ENCODE data around the gene CRYBB3.
"Not testable (repeated sequence)": the region's sequence is repeated elsewhere in the genome, so short reads cannot be mapped to it uniquely, and the experiment has no call there.

CRYBB3 gene

DNA sequence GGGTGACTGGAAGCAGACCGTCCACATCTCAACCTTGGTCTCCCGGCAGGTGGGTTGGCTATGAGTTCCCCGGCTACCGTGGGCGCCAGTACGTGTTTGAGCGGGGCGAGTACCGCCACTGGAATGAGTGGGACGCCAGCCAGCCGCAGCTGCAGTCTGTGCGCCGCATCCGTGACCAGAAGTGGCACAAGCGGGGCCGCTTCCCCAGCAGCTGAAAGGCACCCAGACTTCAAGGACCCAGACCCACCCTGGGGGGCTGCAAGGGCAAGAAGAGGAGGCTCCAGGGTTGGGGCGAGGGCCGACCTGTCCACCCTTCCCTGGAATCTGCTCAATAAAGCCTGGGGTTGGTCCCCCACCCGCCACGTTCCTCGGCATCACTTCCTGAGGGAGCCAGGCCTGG is 7.3 kb downstream of the CRYBB3 start:
- no peak for DNase-seq (ENCODE audit: low spot score)

DNA sequence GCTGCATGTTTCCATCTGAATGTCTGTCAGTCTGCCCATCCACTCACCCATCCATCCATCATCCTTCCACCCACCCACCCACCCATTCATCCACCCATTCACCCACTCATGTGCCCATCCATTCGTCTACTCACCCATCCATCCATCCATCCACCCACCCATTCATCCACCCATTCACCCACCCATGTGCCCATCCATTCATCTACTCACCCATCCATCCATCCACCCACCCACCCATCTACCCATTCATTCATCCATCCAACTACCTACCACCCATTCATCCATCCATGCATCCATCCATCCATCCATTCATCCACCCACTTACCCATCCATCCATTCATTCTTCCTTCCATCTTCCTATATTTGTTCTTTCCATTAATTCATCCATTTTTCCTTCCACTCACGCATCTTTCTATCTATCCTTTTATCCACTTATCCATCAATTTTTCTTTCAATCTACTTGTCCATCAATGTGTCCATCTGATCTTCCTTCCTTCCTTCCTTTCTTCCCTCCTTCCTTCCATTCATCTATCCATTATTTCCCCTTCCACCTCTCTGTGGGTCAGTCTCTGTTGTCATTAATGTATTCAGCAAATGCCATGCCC is 8.0 kb downstream of the CRYBB3 start:
- DNase-seq (ENCODE audit: low spot score) = no peak

DNA sequence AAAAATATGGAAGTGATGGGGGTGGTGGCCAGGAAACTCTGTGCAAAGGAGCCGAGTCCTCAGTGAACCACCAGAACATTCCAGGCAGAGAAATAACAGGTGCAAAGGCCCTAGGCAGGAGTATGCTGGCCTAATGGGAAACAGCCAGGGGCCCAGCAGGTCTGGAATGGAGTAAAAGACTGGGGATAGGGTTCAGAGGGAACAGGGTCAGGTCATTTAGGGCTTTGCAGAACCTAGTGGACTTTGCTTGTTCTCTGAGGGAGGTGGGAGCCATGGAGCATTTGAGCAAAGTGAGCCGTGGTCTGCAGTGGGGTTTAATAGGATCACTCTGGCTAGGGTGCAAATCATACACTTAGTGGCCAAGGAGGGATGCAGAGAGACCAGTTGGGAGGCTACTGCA is 8.7 kb downstream of the CRYBB3 start:
- DNase-seq (ENCODE audit: low spot score) = no peak

DNA sequence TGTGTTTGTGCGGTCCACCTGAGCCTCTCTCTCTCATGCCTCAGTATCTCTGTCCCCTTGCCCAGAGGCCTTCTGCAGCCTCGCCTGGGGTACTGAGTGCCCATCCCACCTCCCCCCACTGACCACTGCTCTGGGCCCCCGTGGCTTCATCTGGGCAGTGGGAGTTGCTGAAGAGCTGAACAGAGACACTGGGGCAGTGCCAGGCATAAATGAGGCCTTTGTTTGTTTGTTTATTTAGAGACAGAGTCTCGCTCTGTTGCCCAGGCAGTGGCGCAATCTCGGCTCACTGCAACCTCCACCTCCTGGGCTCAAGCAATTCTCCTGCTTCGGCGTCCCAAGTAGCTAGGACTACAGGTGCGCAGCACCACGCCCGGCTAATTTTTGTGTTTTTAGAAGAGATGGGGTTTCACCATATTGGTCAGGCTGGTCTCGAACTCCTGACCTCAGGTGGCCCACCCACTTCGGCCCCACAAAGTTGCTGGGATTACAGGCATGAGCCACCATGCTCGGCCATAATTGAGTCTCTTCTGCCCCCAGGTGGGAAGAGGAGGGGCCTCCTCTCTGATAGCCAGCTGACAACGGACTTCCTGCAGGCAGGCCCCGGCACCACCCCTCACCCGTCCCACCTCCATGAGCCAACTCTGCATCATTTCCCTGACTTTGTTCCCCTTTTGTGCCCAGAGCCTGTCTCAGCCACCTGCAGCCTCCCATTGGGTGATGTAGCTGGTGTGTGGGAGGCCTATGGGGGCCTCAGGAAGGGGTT is 9.3 kb downstream of the CRYBB3 start:
- no peak for DNase-seq (ENCODE audit: low spot score)

DNA sequence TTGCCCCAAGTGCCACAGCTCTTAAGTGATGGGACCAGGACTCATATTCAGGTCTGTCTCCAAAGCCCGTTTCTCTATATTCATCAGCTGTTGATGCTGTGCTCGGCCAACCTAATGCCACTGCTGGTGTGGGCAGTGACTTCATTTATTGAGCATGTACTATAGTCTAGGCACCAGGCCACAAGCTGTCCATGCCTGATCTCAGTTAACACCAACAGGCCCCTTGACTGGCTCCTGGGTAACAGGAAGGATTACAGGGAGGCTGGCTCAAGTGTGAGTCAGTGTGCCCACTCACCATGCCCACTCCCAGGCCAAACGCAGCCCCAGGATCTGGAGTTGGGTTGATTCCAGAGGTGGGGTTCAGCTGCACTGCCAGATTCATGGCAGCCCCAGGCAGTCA is 11.1 kb downstream of the CRYBB3 start:
- no peak for DNase-seq (ENCODE audit: low spot score)

DNA sequence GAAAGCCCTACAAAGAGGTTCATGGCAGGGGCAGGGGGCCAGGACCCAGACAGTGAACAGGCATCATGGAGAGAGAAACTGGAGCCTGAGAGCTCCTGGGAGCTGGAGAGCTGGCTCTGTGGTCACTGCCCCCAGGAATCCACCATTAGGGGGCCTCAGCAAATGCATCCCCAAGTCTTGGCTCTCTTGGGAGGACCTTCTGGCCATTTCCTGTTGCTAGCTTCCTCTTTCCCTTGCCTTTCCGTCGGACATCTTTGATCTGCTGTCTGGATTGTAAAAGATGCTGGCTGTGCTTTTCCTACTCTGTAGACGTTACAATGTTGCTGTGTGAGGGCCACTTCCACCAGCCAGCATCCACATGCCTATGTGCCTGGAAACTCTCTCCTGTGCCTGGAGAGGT is 12.7 kb downstream of the CRYBB3 start:
- no peak for DNase-seq (ENCODE audit: low spot score)

DNA sequence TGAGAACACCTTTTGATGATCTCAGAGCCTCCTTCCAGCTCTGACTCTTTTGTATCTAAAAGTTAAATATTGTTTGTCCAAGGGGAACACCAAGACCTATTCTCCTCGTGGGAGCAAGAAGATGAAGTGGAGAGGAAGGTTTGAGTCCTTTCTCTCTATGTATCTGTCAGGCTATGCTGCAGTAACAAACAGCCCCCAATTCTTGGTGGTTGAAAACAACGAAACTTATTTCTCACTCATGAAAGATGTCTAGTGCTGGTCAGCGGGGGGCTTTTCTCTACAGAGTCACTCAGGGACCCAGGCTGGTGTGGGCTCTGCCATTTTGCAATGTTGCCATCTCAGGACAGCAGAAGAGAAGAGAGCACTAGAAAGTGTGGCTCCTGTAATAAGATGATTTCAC is 13.6 kb downstream of the CRYBB3 start:
- no peak for DNase-seq (ENCODE audit: low spot score)

DNA sequence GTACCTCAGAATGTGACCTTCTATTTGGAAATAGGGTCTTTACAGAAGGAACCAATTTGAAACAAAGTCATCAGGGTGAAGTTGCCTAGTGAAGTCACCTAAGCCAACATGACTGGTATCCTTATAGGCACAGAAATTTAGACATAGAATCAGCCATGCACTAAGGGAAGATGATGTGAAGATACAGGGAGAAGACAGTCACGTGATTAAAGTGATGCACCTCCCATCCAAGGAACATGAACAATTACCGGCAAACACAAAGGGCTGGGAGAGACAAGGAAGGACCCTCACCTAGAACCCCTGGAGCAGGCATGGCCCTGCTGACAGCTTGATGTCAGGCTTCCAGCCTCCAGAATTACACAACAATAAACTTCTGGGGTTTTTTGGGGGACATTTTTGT is 16.6 kb downstream of the CRYBB3 start:
- DNase-seq (ENCODE audit: low spot score) = no peak

DNA sequence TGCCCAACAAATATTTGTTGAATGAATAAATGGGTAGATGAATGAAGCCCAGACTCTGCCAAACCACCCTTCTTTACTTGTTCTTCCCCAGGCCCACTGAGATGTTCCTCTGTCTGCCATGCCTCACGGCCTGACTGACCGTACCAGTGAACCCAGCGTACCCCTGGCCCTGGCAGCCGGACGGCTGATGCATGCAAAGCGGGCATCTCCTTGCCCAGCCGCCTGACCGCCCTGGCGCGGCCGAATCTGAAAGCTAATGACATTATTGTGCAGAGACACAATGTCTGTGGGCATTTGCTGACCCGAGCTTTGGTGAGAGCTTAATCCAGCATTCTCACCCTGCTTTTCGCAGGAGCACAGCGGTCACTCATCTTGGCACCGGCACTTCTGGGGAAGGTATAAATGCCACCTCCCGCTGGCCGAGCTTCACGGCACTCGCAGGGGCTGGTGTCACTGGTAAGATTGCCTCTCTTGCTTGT is 19.6 kb downstream of the CRYBB3 start, which contains the start of gene CRYBB2:
CRYBB2 (plus strand) TSS at position 429 of the 479 bp plus-strand sequence. CDS start 1,791 bp downstream, outside the sequence.
- DNase-seq (ENCODE audit: low spot score) = no peak

DNA sequence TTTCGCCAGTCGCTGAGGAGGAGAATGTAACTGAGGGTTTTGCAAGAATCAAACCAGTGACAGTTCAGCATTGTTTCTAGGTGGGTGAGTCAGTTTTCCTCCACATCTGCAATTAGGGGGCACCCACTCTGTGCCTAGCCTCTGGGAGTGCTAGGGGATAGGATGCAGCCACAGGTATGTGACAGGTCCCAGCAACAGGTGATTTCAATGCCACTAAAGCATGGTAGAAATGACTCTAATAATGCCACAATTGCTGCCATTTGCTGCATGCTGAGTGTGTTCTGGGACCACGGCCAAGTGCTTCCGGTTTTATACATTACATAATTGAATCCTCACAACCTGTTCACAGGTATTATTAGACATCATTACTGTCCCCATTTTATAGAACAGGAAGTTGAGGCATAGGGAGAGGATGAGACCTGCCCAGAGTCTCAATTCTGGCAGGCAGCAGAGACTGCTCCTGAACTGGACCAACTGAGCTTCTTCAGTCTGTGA is 20.3 kb downstream of the CRYBB3 start:
- DNase-seq (ENCODE audit: low spot score) = no peak

DNA sequence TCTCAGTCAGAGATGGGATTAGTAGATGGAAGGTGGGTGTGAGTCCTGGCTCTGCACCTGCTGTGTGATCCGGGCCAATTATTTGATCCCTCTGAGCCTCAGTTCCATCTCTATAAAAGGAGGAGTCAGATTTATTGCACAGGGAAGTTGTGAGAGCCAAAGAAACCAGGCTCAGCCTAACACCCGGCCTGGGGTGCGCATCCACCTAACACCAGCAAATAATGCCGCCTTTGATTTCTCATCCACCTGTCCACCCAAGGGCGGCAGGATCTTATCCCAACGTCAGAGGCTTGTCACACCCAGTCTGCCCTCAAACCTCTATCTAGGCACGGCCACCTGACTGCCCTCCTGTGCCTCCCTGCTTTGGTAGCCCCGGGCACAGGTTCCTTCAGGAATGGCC is 22.1 kb downstream of the CRYBB3 start:
- DNase-seq (ENCODE audit: low spot score) = no peak

DNA sequence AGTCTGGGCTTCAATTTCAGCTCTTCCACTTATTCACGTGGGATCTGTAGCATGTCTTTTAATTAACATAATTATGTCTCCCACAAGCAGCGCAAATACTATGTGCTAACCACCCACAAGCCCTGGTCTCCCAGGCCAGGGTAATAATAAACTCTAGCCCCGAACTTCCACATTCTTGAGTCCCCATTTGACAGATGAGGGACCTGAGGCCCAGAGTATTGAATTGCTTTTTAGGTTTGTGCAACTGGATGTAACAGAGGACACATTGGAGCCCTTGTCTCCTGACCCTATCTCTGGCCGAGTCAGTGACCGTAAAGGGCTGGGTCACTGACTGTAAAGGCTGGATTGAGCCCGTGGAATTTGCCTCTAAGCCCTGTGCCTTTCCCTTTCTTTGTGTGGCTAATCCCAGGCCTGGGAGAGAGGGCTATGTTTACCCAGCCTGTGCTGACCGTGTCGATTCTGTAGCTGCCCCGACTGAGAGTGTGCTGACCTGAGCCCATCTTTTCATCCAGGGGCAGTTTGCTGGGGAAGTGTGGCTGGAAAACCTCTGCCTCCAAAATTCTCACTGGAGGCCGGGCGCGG is 23.7 kb downstream of the CRYBB3 start:
- DNase-seq (ENCODE audit: low spot score) = no peak

DNA sequence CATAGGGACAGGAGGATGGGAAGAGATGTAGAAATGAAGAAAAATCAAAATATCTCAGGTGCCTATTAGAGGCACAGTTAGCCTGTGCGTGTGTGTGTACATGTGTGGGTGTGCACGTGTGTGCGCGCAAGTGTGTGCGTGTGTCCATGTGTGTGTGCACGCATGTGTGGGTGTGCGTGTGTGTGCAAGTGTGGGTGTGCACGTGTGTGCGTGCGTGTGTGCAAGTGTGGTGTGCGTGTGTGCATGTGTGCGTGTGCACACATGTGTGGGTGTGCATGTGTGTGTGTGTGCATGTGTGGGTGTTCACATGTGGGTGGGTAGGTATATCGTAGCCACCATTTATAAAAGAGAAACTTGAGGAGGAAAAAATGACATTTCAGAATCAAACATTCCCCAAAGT is 29.2 kb downstream of the CRYBB3 start:
- no peak for DNase-seq (ENCODE audit: low spot score)

DNA sequence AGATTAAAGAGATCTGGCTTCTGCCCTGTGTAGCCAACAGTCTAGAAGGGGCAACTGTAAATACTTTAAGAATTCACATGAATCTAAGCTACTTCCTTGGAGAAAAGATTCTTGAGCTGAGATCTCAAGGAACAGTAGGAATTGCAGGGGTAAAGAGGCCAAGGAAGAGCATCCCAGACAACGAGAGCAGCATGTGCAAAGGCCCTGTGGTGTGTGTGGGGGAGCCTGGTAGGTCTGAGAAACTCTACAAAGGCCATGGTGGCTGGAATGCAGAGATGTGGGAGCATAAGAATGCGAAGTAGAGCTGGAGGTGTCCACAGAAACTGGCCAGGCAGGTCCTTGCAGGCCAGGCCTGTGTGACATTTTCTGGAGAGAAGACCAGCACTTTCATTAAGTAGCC is 31.1 kb downstream of the CRYBB3 start:
- not testable (repeated sequence) for DNase-seq (ENCODE audit: low spot score)

DNA sequence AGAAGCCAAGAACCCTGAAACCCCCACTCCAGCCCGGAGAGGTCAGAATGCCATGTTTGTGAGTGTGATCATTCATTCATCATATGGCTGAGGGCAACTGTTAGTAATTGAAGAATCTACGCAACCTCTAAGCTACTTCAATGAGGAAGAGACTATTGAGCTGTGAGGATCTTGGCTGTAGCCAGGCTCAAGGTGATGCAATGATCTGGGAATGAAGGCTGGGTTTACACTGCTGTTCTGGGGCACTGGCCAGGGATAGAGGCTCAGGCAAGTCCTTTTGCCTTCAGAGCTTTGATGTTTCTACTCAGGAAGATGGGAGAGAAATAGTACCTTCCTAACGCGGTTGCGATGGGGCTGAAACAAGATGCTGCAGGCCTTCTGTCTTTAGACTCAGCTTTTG is 32.6 kb downstream of the CRYBB3 start:
- DNase-seq (ENCODE audit: low spot score) = no peak

DNA sequence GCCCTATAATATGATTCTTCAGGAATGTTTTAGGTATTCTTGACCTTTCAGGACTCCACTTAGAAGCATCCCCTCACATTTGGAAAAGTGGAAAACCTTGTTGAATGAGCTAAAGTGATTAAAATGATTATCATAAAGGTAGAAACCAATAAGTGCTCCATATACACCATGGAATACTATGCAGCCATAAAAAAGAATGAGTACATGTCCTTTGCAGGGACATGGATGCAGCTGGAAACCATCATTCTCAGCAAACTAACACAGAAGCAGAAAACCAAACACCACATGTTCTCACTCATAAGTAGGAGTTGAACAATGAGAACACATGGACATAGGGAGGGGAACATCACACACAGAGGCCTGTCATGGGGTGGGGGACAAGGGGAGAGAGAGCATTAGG is 34.0 kb downstream of the CRYBB3 start:
- not testable (repeated sequence) for DNase-seq (ENCODE audit: low spot score)

DNA sequence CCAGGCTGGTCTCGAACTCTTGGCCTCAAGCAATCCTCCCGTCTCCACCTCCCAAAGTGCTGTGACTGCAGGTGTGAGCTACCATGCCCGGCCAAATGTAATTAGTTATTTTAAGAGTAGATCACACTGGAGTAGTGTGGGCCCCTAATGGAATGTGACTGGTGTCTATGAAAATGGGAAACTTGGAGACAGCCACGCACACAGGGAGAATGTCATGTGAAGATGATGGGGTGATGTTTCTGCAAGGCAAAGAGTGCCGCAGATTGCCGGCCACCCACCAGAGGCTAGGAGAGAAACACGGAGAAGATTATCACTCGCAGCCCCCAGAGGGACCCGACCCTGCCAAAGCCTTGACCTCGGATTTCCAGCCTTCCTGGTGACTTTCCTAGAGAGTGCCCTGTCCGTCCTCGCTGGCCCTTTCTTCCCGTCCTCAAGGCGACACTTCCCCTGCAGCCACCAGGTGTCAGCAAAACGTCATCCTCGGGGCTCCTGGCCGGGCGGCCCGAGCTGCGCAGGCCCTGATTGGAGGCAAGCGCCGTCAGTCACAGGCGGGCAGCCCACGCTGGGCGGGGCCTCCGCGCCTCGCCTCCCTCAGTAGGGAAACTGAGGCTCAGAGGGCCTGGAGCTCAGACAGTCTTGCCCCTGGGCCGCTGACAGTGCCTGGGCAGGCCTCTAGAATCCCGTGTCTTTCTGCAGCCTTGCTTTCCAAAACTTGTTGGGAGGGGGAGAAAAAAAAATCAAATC is 36.1 kb downstream of the CRYBB3 start:
- DNase-seq (ENCODE audit: low spot score) = peak; percentile 12

DNA sequence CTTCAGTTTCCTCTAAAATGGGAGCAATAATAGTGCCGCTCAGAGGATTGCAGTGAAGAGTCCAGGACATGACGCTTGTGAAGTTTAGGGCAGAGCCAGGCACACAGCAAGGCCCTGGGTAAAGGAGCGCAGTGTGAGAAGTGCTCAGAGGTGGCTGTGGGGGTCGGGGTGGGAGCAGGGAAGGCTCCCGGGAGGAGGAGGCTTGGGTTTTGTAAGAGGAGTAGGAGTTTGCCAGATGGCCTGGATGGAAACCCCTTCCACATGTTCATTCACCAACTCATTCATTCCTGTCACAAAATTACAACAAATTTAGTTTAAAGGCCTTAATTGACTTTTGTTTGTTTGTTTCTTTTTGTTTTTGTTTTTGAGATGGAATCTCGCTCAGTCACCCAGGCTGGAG is 36.8 kb downstream of the CRYBB3 start:
- no peak for DNase-seq (ENCODE audit: low spot score)

DNA sequence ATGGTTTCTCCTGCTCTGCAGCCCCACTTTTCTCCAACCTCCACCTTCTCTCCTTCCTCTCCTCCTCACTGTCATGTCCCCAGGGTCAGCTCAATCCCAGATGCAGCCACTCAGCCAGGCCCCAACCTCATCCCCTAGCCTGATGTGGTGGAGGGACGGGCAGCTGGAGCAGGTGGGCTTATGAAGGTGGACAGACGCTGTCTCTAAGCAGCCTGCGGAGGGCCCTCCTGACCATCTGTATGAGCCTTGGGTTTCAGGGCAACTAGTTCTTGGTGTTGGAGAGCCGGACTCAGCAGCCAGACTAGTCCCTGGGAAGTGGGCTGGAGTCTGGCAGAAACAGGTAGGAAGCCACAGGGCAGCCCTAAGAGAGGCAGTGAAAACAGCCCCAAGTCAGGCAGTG is 37.8 kb downstream of the CRYBB3 start:
- DNase-seq (ENCODE audit: low spot score) = no peak

DNA sequence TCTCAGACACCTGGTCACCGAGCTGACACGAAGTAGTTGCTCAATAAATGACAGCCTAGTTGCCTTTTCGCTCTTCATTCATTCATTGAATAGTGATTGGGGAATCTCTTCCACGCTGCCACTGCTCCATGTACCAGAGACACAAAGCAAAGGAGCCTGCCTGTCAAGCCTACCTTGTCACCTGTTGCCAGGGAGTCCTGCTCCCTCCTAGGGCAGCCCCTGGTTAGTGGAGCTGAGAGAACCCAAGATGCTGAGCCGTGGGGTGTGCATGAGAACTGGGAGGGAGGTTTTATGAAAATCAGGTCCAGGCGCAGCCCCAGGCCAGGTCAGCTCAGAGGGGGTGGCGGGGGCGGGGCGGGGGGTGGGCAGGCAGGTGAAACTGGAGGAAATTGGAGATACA is 38.4 kb downstream of the CRYBB3 start:
- not testable (repeated sequence) for DNase-seq (ENCODE audit: low spot score)

DNA sequence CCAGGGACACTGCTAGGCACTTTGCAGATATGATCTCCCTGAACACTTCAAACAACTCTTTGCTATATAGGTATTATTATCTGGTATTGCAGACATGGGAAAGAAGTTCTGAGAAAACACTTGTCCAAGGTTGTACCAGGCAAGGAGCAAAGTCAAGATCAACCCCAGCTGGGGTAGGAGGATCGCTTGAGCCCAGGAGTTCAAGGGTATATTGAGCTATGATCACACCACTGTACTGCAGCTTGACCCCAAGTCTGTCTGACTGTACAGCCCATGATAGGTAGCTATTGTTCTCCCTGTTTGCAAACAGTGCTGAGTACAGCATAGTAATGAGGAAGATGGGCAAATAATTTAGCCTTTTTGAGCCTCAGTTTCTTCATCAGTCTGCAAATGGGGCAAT is 55.5 kb downstream of the CRYBB3 start:
- not testable (repeated sequence) for DNase-seq (ENCODE audit: low spot score)

Measured in globus pallidus (tissue), 1 donor.